ENCODE measurements around the gene ARRDC1.

DNA sequence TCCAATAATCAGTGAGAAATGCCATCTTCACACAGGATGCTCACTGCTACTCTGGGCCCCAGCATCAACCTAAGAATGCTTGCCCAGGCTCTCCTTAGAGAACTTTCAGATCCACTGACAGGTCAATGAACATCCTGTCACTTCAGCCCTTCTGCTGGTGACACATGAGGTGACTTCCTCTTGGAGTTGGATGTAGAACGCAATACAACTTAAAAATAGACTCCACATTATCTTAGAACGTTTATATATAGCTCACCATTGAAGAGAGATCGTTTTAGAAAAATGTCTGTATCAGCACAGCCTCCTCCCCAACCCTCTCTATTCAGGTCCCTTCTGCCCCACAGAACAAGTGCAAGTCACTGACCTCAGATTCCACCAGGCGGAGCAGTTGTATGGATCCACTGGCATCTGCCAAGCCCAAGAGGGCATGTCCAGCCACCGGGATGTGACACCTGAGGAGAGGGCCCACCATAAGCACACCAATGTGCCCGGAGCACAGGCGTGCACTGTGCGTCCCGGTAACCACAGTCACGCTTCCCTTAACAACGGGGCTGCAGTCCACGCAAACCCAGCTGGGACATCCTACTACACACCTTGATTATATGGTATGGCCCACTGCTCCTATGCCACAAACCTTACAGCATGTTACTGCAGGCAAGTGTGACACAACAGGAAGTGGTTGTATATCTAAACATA is 29.6 kb upstream of the ARRDC1 start:
- no peak for TF ChIP-seq POLR2AphosphoS5 (IDR thresholded peaks at IDR 0.05)
- no peak for TF ChIP-seq EP300 (IDR thresholded peaks at IDR 0.05)
